ENCODE measurements around the gene RHOXF2.
A peak's percentile ranks its signal among the peaks of the same experiment; 100 is the strongest.
"Not testable (repeated sequence)": the region's sequence is repeated elsewhere in the genome, so short reads cannot be mapped to it uniquely, and the experiment has no call there.

Gene RHOXF2

GRCh38 chrX:120158313-120158712 is at the start of gene RHOXF2:
TSS of gene RHOXF2 (plus strand) at chrX:120158613. CDS start at chrX:120158751, 138 bp downstream.
- in situ Hi-C loops (cut with MboI; ENCODE audit: low pct_unique_long_range_greater_than_20kb, low sequenced_read_pairs): not testable (repeated sequence)

GRCh38 chrX:120109378-120109777 is 49.0 kb upstream of the RHOXF2 start:
- in situ Hi-C loops (cut with MboI; ENCODE audit: low pct_unique_long_range_greater_than_20kb, low sequenced_read_pairs): loop anchor here (25.0 kb wide), 1 partner anchor 103 kb away; no protein-coding TSS in a partner anchor
- no peak for DNase-seq

More at GRCh38 chrX:120158313-120158712, at the start of gene RHOXF2:
- DNase-seq: not testable (repeated sequence)

GRCh38 chrX:120111611-120112010 is 46.8 kb upstream of the RHOXF2 start:
- in situ Hi-C loops (cut with MboI; ENCODE audit: low pct_unique_long_range_greater_than_20kb, low sequenced_read_pairs): loop anchor here (25.0 kb wide), 1 partner anchor 101 kb away; no protein-coding TSS in a partner anchor
- no peak for DNase-seq

GRCh38 chrX:120115438-120115963 is 42.9 kb upstream of the RHOXF2 start, which contains the start of gene RHOXF1:
TSS of gene RHOXF1 (minus strand) at chrX:120115913. CDS start at chrX:120115862, 51 bp downstream.
- in situ Hi-C loops (cut with MboI; ENCODE audit: low pct_unique_long_range_greater_than_20kb, low sequenced_read_pairs): loop anchor here (25.0 kb wide), 1 partner anchor 97 kb away; no protein-coding TSS in a partner anchor
- no peak for DNase-seq

- DNase-seq: no peak
- in situ Hi-C loops (cut with MboI; ENCODE audit: low pct_unique_long_range_greater_than_20kb, low sequenced_read_pairs): loop anchor here (25.0 kb wide), 1 partner anchor 92 kb away; no protein-coding TSS in a partner anchor
Observed at GRCh38 chrX:120120223-120120622, 38.2 kb upstream of the RHOXF2 start.

GRCh38 chrX:120125444-120125843 is 33.0 kb upstream of the RHOXF2 start:
- in situ Hi-C loops (cut with MboI; ENCODE audit: low pct_unique_long_range_greater_than_20kb, low sequenced_read_pairs): loop anchor here (25.0 kb wide), 1 partner anchor 613 kb away; no protein-coding TSS in a partner anchor
- no peak for DNase-seq

GRCh38 chrX:120128306-120128846 is 30.0 kb upstream of the RHOXF2 start:
- not testable (repeated sequence) for DNase-seq
- in situ Hi-C loops (cut with MboI; ENCODE audit: low pct_unique_long_range_greater_than_20kb, low sequenced_read_pairs): loop anchor here (25.0 kb wide), 1 partner anchor 616 kb away; no protein-coding TSS in a partner anchor

GRCh38 chrX:120136128-120136527 is 22.3 kb upstream of the RHOXF2 start:
- in situ Hi-C loops (cut with MboI; ENCODE audit: low pct_unique_long_range_greater_than_20kb, low sequenced_read_pairs): loop anchor here (25.0 kb wide), 1 partner anchor 624 kb away; no protein-coding TSS in a partner anchor
- no peak for DNase-seq

GRCh38 chrX:120136840-120137239 is 21.6 kb upstream of the RHOXF2 start:
- in situ Hi-C loops (cut with MboI; ENCODE audit: low pct_unique_long_range_greater_than_20kb, low sequenced_read_pairs): loop anchor here (25.0 kb wide), 1 partner anchor 625 kb away; no protein-coding TSS in a partner anchor
- DNase-seq: no peak

- no peak for DNase-seq
- in situ Hi-C loops (cut with MboI; ENCODE audit: low pct_unique_long_range_greater_than_20kb, low sequenced_read_pairs): loop anchor here (25.0 kb wide), 1 partner anchor 625 kb away; no protein-coding TSS in a partner anchor
Observed at GRCh38 chrX:120137439-120137838, 21.0 kb upstream of the RHOXF2 start.

- DNase-seq: no peak
- in situ Hi-C loops (cut with MboI; ENCODE audit: low pct_unique_long_range_greater_than_20kb, low sequenced_read_pairs): loop anchor here (25.0 kb wide), 1 partner anchor 628 kb away; no protein-coding TSS in a partner anchor
Observed at GRCh38 chrX:120140293-120140981, 18.0 kb upstream of the RHOXF2 start.

- in situ Hi-C loops (cut with MboI; ENCODE audit: low pct_unique_long_range_greater_than_20kb, low sequenced_read_pairs): loop anchor here (25.0 kb wide), 1 partner anchor 632 kb away; no protein-coding TSS in a partner anchor
- peak; percentile 19 for DNase-seq
Observed at GRCh38 chrX:120144178-120144844, 14.1 kb upstream of the RHOXF2 start.

- in situ Hi-C loops (cut with MboI; ENCODE audit: low pct_unique_long_range_greater_than_20kb, low sequenced_read_pairs): loop anchor here (25.0 kb wide), 1 partner anchor 633 kb away; no protein-coding TSS in a partner anchor
- DNase-seq: peak; percentile 24
Observed at GRCh38 chrX:120145295-120145925, 13.0 kb upstream of the RHOXF2 start.

- in situ Hi-C loops (cut with MboI; ENCODE audit: low pct_unique_long_range_greater_than_20kb, low sequenced_read_pairs): loop anchor here (25.0 kb wide), 1 partner anchor 634 kb away; no protein-coding TSS in a partner anchor
- not testable (repeated sequence) for DNase-seq
Observed at GRCh38 chrX:120146323-120146722, 12.1 kb upstream of the RHOXF2 start.

GRCh38 chrX:120147537-120147936 is 10.9 kb upstream of the RHOXF2 start:
- in situ Hi-C loops (cut with MboI; ENCODE audit: low pct_unique_long_range_greater_than_20kb, low sequenced_read_pairs): loop anchor here (25.0 kb wide), 1 partner anchor 635 kb away; no protein-coding TSS in a partner anchor

GRCh38 chrX:120150109-120150744 is 8.2 kb upstream of the RHOXF2 start:
- in situ Hi-C loops (cut with MboI; ENCODE audit: low pct_unique_long_range_greater_than_20kb, low sequenced_read_pairs); DNase-seq: not testable (repeated sequence)

More at GRCh38 chrX:120147537-120147936, 10.9 kb upstream of the RHOXF2 start:
- peak; percentile 9 for DNase-seq

GRCh38 chrX:120159086-120159485 is 673 bp downstream of the RHOXF2 start:
- DNase-seq; in situ Hi-C loops (cut with MboI; ENCODE audit: low pct_unique_long_range_greater_than_20kb, low sequenced_read_pairs): not testable (repeated sequence)

GRCh38 chrX:120193254-120193653 is 34.8 kb downstream of the RHOXF2 start:
- DNase-seq; in situ Hi-C loops (cut with MboI; ENCODE audit: low pct_unique_long_range_greater_than_20kb, low sequenced_read_pairs): not testable (repeated sequence)

Measured in KBM-7 (cell line).